NCI-H2227 (cell line): ENCODE data around the gene YKT6.
"Not testable (repeated sequence)": the region's sequence is repeated elsewhere in the genome, so short reads cannot be mapped to it uniquely, and the experiment has no call there.

Experiments used
- DNase-seq: peaks from one replicate; lab custom pipeline; 2025; ENCODE audit not compliant: unreplicated experiment; lab: John Stamatoyannopoulos, UW

The YKT6 gene

DNA sequence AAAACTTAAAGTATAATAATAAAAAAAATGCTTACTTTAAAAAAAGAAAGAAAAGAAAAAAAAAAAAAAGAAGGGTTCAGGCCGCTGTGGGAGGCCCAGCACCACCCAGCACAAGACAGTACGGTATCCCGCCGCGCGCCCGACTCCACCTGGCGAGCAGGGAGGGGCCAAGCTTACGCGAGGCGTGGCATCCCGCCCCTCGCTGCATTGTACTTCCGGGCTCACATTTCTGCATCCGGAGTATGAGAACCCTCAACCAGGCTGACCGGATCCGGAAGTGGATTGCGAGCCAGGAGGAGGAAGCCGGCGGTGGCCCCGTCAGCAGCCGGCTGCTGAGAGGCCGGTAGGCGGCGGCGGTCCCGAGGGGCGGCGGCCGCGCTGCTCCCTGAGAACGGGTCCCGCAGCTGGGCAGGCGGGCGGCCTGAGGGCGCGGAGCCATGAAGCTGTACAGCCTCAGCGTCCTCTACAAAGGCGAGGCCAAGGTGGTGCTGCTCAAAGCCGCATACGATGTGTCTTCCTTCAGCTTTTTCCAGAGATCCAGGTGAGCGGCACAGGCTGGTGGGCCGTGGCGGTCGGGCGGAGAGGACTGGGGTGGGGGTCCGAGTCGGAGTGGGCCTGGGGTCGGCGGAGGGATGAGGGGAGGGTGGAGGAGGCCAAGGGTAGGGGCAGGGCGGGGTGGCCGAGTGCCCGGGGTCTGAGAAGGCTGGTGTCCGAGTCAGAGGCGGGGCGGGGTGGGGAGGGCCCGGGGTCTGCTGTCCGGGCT, at the start of gene YKT6:
TSS of gene YKT6 (plus strand) at position 280 of the 763 bp plus-strand sequence. CDS start at position 438, 158 bp downstream.
- DNase-seq, result peak; percentile 96

DNA sequence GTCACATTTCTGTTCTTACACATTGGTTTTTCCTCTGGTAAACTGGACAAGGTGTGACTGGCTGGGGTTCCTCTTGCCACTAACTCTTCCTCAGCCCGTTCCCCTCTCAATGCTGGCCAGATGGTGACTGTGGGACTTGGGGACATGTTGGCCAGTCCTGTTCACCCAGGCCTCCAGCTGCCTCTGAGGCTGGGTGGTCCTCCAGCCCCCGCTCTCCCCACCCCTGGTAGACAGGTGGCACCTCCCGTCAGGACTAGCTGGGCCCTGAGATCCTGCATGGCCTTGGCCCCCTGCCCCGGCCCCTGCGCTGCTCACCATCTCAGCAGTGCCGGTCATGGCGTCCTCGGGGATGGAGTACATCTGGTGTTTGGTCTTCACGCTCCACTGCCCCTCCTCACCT, 48.8 kb upstream of the YKT6 start:
- DNase-seq, result no peak

DNA sequence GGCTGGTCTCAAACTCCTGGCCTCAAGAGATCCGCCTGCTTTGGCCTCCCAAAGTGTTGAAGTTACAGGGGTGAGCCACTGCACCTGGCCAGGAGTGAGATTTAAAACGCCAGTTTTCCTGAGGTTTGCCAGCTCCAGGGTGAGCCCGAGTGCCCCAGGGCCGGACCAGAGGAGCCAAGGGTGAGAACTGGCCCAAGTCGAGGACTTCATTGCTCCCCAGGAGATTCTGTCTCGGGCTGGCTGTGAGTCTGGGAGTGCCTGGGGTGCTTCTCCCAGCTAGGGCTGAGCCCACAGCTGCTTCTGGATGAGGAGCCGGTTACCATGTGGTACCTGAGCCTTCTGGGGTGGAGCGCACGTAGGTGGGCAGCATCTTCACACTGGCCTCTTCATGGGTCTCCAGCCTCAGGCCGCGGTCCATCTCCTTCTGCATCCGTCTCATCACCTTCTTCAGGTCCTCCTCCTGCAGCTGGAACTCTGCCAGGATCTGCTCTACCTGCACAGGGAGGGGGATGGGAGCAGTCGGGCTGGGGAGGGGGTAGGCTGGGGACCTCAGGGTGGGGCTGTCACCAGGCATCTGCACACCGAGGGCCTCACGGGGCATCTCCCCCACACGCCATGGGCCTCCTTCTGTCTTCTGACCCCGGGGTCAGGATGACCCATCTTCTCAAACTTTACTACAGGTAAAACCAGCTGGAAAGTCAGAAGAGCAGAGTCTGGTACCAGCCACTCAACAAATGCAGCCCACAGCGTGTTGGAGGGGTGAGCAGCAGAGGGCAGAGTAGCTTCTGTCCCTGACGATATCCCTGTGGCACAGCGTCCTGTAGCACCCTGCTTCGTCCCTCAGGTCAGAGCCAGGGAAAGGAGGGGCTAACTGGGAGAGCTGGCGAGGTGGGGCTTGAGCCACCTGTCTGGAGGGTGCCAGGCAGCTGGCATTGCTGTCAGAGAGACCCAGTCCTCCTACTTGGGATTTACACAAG, 47.5 kb upstream of the YKT6 start:
- DNase-seq, result no peak

DNA sequence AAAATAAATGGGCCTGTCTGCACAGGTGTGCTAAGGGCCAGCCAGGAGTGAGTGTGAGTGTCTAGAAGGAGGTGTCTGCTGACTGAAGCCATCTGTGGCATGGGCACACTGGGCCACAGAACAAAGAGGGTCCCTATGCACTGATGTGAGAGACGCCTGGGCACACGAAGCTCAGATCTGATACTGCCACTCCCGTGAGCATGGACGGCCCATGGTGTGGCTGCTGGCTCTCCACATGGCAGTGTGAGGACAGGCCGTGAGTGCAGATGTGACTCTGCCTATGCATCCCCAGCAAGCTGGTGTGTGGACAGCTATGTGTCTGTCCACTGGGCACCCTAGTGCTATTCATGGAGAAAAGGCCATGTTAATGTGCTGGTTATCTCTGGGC, 46.8 kb upstream of the YKT6 start:
- DNase-seq, result no peak

DNA sequence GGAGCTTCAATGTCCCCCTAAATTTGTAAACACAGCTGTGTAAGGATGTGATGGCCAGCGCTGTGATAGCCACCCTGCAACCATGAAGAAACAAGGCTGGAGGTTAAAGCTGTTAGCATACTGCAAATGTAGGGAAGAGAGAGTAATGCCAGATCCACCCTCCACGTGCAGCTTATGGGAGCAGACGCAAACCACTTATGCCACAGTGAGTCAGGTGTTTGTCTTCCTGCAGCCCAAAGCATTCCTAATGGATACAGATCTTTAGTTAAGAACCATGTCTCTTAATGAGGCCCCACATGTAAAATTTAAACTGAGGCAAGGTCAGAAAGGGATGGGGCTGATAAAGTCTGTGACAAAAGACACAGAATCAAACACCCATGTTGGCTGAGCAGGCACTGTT, 46.1 kb upstream of the YKT6 start:
- DNase-seq, result no peak

DNA sequence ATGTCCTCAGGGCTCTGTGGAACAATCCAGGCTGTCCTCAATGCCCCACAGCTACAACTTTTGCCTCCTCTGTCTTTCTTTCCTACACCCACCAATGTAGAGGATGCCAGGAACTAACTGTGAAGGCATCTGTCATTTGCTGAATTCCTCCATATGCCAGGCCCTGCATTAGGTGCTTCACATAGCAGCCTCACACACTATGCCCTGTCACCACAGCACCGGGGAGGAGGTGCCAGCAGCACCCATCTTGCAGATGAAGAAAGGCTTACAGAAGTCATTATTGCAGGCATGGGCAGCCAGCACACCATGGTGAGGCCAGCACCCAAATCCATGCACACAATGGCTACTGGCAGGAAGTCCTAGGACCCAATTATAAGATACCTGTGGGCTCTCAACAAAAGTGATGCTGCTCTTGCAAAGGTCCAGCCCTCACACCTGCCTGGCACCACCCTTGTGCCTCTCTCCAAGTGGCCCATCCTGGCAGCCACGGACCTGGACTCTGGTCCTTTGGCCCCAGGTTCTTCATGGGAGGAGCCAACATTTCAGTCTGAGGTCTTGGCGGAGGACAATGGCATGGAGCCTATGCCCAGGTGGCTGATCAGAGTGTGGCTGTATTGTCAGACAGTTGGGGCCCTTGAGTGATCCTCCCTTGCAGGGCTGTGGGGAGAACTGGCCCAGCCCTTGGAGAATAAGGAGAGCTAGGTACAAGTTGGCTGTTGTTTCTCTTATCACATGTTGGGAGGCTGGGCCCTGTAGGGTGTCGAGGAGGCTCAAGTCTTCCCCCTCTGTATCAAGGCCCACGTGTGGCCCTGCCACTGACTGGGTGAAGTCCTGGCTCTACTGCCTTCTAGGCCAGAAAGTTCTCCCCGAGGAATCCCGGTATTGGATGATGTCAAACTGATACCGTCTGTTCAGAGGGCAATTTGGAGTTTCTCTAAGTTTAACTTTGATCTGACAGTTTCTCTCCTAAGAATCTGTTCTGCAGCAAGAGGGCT, 45.3 kb upstream of the YKT6 start:
- DNase-seq, result no peak

DNA sequence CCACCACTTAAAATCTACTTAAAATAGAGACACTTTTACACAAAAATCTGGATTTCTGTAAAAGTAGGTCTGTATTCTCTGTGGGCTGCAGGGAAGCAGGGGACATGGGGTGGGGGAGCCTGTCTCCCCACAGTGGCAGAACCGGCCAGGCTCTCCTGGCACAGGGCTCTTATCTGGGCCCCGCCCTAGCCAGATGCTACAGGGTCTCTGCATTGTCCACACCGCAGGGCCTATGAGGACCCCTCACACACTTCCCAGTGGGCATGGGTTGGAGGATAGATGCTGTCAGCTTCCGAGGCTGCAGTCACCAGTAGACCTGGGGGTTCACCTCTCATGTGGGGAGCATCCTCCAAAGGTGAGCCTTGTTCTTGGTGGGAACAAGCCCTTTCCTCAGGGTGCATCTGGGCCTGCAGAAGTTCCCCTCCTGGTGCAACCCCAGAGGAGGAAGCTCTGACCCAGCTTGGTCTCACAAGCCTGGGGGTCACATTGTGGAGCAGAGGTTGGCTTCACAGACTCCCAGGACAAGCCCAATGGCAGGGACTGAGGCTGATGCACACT, 44.2 kb upstream of the YKT6 start:
- DNase-seq, result no peak

DNA sequence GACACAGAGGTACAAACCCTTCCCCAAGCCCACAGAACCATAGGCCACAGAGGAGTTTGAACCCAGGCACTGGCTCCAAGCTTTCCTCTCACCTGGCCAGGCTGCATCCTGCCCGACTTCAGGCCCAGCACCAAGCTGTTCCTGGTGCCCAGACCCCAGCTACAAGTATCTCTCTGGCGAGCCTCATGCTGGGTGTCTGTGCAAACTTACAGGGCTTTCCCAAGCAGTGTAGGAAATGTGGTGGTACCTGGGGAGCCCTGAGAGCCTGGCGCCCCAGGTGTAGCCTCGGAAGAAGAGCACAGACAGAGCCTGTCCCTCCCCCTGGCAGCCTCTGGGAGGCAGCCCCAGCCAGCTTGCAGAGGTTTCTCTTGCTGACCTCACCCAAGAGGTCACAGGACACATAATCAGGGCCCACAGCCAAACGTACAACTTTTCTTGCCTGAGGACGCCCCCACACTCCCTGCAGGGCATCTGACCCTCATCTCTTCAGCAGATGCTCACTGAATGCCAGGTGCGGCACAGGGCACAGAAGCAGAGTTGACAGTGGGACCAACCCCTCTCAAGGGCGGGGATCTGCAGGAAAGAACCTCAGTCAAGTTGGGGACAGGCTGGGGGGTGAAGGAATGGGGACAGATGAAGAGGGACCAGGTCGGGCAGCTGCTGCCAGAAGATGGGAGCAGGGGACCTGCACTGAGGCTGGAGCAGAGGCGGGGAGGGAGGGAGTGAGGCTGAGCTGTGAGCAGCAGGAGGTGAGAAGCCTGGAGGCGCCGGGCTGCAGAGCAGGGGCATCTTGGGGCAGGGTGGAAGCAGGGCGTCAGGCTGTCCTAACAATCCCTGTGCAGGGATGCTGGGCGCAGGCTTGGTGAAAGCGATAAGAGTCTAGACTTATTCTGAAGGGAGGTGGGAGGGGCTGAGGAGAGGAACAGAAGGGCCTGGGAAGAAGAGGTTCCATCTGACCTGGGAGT, 43.4 kb upstream of the YKT6 start:
- no peak for DNase-seq

DNA sequence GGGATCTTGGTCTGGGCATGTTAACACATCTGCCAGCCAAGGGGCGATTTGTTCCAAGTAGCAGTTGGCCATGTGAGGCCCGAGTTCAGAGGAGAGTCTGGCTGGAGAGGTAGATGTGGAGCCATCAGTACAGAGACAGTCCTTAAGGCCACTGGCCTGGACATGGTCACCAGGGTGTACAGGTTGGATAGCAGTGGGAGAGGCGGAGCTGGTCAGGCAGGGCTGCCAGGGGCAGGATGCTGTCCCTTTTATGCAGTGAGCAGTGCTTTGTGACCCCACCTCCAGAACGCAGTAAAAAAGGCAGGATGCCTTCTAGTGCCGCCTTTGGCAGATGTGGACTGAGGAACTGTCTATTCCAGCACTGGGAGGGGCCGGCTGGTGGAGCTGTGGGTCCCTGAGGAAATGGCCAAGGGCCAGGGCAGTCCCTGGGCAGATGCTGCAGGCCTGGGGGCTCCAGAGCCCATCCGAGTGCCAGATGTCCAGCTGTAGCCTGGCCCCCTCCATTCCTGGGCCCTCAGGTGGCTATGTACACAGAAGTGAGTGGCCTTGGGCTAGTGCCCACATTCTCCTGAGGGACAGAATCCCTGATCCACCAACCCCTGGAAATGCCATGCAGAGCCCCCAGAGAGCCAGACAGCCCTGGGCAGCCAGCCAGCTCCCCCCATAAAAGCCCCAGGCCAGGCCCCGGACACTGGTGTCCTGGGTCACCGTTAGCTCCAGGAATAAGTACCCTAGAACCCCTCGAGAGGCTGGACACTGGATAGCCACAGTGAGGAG, 42.5 kb upstream of the YKT6 start:
- DNase-seq, result no peak

DNA sequence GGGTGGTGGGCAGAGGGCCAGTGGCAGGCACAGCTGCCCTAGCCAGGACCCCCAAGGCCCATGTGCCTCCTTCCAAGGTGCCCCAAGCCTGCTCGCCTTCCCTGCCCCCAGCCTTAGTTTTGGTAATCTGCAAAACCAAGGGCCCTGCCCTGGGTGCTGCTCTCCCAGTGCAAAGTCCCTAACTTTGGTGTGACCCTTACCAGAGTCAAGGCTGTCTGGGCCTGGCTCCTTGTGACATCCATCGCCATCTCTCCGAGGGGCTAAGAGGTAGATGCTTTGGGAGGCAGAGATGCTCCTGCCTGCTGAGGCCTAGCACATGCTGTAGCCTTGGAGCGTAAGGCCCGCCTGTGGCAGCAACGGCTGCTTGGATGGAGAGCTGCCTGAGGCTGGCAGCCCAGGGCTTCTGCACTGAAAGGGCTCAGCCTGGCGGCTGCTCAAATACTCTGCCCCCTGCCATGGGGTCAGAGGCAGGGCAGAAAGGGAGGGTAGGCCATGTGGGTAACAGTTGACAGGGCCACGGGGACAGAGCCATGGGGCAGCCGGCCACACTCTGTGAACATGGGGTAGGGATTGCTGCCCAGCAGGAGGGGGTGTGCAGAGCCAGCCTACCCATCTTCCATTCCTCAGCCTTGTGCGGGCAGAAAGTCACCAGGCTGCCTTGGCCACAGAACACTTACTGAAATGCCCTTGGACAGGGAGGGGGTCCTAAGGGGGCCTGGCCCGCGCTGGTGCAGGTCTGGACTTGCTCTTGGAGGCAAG, 41.7 kb upstream of the YKT6 start:
- no peak for DNase-seq

DNA sequence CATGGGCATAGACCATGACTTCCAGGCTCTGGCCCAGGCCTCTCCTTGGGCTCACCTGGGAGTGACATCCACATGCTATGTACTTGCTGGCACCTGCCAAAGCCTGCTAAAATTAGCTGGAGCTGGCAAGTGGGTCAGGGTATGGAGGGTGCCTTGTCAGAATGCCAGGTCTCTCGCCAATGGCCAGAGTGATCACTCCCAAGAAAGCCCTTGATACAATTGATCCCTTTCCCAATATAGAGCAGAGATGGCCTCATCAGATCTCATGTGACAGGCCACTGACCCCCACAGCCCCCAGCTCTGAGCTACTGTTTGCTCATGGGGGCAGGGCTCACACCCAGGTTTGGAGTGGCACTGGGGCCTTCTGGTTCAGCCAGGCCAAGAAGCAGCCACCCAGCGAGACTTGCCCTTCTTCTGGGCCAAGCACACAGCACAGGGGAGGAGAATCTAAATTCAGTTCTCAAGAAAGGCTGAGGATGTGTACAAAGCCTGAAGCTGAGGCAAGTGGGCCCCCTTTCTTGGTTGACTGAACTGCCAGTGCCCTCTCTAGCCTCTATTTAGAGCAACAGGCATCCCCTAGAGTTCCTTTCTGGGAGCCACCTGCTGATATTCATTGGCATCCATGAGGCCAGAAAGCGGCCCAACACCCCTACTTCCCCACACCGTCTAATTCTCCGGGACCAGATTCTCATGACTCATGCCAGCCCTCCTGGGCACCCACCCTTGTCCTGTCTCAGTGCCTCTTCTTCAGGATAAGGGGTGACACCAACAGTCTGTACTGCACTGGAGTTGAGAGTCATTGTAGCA, 40.8 kb upstream of the YKT6 start:
- DNase-seq, result no peak

DNA sequence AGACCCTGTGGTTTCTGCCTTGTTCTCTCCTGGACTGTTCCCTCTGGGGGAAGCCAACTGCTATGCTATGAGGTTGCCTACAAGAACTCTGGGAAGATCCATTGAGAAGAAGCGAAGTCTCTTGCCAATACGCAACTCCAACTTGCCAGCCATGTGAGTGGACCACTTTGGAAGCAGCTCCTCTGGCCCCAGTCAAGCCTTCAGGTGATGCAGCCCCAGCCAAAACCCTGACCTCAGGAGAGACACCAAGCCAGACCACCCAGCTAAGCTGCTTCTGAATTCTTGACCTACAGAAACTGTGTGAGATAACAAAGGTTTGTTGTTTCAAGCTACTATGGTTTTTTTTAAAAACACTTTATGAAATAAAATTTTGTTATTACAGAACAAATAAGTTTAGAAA, 39.4 kb upstream of the YKT6 start:
- no peak for DNase-seq

DNA sequence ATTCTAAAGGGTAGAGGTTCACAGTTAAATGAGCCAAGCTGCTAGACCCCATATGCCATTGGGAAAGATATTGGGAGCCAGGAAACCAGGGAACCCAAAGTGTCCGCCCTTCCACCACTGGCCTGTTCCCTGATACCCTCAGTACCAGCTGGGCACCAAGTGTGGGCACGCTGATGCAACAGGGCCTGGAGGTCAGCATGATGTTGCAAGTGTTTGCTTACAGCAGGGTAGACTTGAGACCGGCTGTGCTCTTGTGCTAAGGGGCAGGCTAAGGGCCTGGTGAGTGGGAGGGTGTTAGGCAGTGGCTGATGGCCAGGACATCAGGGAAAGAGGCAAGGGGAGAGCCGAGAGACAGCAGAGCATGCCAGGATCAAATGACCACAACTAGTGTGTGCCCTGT, 38.6 kb upstream of the YKT6 start:
- DNase-seq, result no peak

DNA sequence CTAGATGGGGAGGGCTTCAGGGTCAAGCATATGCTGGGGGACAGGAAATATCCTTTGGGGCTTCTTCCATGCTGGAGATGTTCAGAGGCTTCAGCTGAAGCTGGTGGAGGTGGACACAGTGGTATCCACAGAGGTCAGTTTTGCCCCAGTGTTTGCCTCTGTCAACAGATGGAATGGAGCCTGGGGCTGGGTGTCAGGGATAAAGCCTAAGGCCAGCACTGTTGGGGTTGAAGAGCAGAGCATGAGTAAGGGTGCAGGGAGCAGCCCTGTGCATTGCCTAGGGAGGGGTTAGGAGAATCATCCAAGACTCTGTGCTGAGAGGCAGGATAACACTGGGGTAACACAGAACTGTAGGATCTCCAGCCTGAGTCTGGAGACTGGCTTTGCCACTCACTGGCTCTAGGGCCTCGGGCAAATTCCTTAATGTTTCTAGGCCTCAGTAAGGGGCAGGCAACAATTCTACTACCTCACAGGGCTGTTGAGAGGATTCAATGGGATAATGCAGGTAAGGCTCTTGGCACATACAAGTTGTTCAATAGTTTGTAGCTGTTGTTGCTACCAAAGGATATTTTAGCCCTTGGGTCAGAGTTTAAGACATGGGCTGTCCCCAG, 37.9 kb upstream of the YKT6 start:
- no peak for DNase-seq

DNA sequence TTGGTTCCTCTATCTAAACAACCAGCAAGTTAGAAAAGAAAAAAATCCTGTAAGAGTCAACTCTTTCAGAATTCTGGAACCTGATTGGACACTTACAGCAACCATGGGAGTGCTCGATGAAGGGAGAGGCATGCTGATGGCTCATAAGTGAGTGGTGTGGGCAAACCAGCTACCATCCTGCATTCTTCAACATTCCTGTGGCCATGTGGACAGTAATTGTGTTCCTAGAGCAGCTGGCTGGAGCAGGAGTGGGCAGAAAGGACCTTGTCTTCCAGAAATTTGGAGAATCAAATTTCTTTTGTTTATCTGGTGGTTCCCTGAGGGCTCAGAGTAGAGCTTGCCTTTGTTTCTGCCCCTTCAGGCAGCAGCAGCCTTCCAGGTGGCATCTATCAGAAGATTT, 37.2 kb upstream of the YKT6 start:
- DNase-seq, result no peak

DNA sequence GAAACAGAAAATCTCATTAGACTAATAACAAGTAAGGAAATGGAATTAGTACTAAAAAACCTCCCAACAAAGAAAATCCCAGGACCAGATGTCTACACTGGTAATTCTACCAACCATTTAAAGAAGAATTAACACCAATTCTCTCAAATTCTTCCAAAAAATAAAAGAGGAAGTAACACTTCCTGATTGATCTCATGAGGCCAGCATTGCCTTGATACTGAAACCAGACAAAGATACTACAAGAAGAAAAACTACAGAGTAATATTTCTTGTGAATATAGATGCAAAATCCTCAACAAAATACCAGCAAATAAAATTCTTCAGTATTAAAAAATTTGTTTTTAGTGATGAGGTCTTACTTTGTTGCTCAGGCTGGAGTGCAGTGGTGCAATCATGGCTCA, 32.9 kb upstream of the YKT6 start:
- DNase-seq, result no peak

DNA sequence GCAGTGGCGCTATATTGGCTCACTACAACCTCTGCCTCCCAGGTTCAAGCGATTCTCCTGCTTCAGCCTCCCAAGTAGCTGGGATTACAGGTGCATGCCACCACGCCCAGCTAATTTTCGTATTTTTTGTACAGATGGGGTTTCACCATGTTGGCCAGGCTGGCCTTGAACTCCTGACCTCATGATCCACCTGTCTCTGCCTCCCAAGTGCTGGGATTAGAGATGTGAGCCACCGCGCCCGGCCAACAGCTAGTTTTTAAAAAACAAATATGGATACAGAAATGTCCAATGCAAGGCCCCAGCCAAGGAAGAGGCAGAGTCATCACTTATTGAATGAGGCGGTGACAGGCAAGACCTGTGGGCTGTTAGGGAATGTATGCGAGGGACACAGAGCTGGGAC, 28.9 kb upstream of the YKT6 start:
- not testable (repeated sequence) for DNase-seq
